HPDE6-E6E7 (cell line): ENCODE measurements around the gene USP17L13.
"Not testable (repeated sequence)": the region's sequence is repeated elsewhere in the genome, so short reads cannot be mapped to it uniquely, and the experiment has no call there.

ENCODE experiments used
- DNase-seq: peaks from one replicate; pipeline ENCODE4 v3.0.0; 2011; ENCODE audit warnings: missing footprints; ENCODE audit errors: extremely low spot score

USP17L13 gene

DNA sequence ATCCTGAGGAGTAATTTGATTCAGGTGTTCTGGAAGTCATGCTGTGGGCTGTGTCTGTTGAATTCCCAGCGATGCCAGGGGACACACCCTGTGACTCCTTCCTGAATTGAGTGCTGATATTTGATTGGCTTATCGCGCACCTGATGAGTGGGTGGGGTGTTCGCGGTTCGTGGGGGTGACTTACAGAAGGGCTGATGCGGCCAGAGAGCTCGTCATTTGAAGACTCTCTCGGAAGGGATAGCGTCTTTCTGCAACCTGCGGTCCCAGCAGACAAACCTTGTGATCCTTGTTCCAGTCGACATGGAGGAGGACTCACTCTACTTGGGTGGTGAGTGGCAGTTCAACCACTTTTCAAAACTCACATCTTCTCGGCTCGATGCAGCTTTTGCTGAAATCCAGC lies at the start of gene USP17L13:
Gene USP17L13 (plus strand): TSS at position 301 of the 400 bp plus-strand sequence. CDS start 0 bp downstream, at position 301.
- not testable (repeated sequence) for DNase-seq

DNA sequence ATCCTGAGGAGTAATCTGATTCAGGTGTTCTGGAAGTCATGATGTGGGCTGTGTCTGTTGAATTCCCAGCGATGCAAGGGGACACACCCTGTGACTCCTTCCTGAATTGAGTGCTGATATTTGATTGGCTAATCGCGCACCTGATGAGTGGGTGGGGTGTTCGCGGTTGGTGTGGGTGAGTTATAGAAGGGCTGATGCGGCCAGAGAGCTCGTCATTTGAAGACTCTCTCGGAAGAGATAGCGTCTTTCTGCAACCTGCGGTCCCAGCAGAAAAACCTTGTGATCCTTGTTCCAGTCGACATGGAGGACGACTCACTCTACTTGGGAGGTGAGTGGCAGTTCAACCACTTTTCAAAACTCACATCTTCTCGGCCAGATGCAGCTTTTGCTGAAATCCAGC lies 14.3 kb upstream of the USP17L13 start, which contains the start of gene USP17L10:
Gene USP17L10 (plus strand): TSS at position 301 of the 400 bp plus-strand sequence. CDS start 0 bp downstream, at position 301.
- not testable (repeated sequence) for DNase-seq

DNA sequence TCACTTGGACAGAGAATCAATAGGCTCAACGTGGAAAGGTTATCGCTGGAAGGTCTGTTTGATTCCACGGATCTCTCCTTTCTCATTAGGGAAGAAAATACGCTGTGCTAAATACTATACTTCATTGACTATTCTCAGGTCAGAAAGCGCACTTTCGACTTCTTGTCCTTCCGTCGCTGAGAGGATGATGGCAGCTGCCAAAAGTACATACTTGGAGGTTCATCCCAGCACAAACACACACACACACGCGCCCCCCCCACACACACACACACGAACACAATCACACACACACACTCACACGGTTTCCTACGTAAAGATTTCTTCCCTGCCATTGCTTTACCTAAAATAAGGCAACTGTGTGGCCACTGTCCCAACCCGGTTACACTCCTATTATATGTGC lies 10.0 kb upstream of the USP17L13 start:
- not testable (repeated sequence) for DNase-seq

DNA sequence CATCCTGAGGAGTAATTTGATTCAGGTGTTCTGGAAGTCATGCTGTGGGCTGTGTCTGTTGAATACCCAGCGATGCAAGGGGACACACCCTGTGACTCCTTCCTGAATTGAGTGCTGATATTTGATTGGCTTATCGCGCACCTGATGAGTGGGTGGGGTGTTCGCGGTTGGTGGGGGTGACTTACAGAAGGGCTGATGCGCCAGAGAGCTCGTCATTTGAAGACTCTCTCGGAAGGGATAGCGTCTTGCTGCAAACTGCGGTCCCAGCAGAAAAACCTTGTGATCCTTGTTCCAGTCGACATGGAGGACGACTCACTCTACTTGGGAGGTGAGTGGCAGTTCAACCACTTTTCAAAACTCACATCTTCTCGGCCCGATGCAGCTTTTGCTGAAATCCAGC lies 9.6 kb upstream of the USP17L13 start, which contains the start of gene USP17L11:
Gene USP17L11 (plus strand): TSS at position 301 of the 400 bp plus-strand sequence. CDS start 0 bp downstream, at position 301.
- DNase-seq, result not testable (repeated sequence)

- not testable (repeated sequence) for DNase-seq
These were observed 4.8 kb upstream of the USP17L13 start, which contains the start of gene USP17L12 for GRCh38 chr4:9219852-9220251. Gene USP17L12 (plus strand): TSS chr4:9220152. CDS start chr4:9220152, 0 bp downstream.

GRCh38 chr4:9230249-9230648 lies 5.6 kb downstream of the USP17L13 start:
- DNase-seq, result not testable (repeated sequence)

GRCh38 chr4:9234085-9234484 lies 9.4 kb downstream of the USP17L13 start, which contains the start of gene USP17L15:
Gene USP17L15 (plus strand): TSS chr4:9234385. CDS start chr4:9234385, 0 bp downstream.
- DNase-seq, result not testable (repeated sequence)

DNA sequence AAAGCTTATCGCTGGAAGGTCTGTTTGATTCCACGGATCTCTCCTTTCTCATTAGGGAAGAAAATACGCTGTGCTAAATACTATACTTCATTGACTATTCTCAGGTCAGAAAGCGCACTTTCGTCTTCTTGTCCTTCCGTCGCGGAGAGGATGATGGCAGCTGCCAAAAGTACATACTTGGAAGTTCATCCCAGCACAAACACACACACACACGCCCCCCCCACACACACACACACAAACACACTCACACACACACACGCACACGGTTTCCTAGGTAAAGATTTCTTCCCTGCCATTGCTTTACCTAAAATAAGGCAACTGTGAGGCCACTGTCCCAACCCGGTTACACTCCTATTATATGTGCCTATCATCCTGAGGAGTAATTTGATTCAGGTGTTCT lies 13.8 kb downstream of the USP17L13 start:
- DNase-seq, result not testable (repeated sequence)

- DNase-seq, result not testable (repeated sequence)
These were observed 18.9 kb downstream of the USP17L13 start, which contains the start of gene USP17L17 for GRCh38 chr4:9243579-9243978. Gene USP17L17 (plus strand): TSS chr4:9243879. CDS start chr4:9243879, 0 bp downstream.

- DNase-seq, result not testable (repeated sequence)
These were observed 23.4 kb downstream of the USP17L13 start, which contains the start of gene USP17L18 for GRCh38 chr4:9247953-9248680. Gene USP17L18 (plus strand): TSS chr4:9248630. CDS start chr4:9248630, 0 bp downstream.

DNA sequence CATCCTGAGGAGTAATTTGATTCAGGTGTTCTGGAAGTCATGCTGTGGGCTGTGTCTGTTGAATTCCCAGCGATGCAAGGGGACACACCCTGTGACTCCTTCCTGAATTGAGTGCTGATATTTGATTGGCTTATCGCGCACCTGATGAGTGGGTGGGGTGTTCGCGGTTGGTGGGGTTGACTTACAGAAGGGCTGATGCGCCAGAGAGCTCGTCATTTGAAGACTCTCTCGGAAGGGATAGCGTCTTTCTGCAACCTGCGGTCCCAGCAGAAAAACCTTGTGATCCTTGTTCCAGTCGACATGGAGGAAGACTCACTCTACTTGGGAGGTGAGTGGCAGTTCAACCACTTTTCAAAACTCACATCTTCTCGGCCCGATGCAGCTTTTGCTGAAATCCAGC lies 28.4 kb downstream of the USP17L13 start, which contains the start of gene USP17L19:
Gene USP17L19 (plus strand): TSS at position 301 of the 400 bp plus-strand sequence. CDS start 0 bp downstream, at position 301.
- not testable (repeated sequence) for DNase-seq

GRCh38 chr4:9257824-9258223 lies 33.1 kb downstream of the USP17L13 start, which contains the start of gene USP17L20:
Gene USP17L20 (plus strand): TSS chr4:9258124. CDS start chr4:9258124, 0 bp downstream.
- DNase-seq, result not testable (repeated sequence)

DNA sequence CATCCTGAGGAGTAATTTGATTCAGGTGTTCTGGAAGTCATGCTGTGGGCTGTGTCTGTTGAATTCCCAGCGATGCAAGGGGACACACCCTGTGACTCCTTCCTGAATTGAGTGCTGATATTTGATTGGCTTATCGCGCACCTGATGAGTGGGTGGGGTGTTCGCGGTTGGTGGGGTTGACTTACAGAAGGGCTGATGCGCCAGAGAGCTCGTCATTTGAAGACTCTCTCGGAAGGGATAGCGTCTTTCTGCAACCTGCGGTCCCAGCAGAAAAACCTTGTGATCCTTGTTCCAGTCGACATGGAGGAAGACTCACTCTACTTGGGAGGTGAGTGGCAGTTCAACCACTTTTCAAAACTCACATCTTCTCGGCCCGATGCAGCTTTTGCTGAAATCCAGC lies 37.9 kb downstream of the USP17L13 start, which contains the start of gene USP17L21:
Gene USP17L21 (plus strand): TSS at position 301 of the 400 bp plus-strand sequence. CDS start 0 bp downstream, at position 301.
- DNase-seq, result not testable (repeated sequence)

DNA sequence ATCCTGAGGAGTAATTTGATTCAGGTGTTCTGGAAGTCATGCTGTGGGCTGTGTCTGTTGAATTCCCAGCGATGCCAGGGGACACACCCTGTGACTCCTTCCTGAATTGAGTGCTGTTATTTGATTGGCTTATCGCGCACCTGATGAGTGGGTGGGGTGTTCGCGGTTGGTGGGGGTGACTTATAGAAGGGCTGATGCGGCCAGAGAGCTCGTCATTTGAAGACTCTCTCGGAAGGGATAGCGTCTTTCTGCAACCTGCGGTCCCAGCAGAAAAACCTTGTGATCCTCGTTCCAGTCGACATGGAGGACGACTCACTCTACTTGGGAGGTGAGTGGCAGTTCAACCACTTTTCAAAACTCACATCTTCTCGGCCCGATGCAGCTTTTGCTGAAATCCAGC lies 42.6 kb downstream of the USP17L13 start, which contains the start of gene USP17L22:
Gene USP17L22 (plus strand): TSS at position 301 of the 400 bp plus-strand sequence. CDS start 0 bp downstream, at position 301.
- not testable (repeated sequence) for DNase-seq

DNA sequence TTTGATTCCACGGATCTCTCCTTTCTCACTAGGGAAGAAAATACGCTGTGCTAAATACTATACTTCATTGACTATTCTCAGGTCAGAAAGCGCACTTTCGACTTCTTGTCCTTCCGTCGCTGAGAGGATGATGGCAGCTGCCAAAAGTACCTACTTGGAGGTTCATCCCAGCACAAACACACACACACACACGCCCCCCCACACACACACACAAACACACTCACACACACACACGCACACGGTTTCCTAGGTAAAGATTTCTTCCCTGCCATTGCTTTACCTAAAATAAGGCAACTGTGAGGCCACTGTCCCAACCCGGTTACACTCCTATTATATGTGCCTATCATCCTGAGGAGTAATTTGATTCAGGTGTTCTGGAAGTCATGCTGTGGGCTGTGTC lies 47.0 kb downstream of the USP17L13 start:
- DNase-seq, result not testable (repeated sequence)
